ENCODE measurements around the gene ZNF12.
"Not testable (repeated sequence)": the region's sequence is repeated elsewhere in the genome, so short reads cannot be mapped to it uniquely, and the experiment has no call there.

The ZNF12 gene

DNA sequence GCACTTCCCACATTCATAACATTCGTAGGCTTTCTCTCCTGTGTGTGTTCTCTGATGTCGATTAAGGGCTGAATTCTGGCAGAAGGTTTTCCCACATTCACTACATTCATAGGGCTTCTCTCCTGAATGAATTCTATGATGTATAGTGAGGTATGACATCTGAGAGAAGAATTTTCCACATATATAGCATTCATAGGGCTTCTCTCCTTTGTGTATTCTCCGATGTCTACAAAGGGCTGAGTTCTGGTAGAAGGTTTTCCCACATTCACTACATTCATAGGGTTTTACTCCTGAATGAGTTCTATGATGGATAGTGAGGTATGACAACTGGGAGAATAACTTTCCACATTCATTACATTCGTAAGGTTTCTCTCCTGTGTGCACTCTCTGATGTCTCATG lies 15.6 kb downstream of the ZNF12 start:
- no peak for DNase-seq

- DNase-seq: no peak
Measured at GRCh38 chr7:6680146-6680545, 26.6 kb downstream of the ZNF12 start.

DNA sequence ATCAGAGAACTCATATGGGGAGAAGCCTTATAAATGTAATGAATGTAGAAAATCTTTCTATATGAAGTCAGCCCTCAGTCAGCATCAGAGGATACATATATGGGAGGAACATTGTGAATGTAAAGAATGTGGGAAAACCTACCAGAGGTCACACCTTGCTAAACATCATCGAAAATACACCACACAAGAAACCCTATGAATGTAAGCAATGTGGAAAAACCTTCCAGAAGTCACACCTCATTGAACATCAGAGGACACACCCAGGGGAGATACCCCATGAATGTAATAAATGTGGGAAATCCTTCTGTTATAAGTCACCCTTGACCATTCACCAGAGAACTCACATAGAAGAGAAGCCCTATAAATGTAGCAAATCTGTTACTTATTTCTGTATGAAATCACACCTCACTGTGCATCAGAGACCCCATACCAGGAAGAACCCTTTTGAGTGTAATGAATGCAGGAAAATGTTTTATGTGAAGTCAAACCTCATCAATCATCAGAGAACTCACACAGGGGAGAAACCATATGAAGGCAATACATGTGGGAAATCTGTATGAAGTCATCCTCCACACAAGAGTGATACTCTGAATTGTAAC lies 30.8 kb downstream of the ZNF12 start:
- no peak for DNase-seq

DNA sequence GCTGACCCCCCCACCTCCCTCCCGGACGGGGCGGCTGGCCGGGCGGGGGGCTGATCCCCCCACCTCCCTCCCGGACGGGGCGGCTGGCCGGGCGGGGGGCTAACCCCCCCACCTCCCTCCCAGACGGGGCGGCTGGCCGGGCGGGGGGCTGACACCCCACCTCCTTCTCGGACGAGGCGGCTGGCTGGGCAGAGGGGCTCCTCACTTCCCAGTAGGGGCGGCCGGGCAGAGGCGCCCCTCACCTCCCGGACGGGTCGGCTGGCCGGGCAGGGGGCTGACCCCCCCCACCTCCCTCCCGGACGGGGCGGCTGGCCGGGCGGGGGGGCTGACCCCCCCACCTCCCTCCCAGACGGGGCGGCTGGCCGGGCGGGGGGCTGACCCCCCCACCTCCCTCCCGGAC lies 35.9 kb downstream of the ZNF12 start:
- not testable (repeated sequence) for DNase-seq

DNA sequence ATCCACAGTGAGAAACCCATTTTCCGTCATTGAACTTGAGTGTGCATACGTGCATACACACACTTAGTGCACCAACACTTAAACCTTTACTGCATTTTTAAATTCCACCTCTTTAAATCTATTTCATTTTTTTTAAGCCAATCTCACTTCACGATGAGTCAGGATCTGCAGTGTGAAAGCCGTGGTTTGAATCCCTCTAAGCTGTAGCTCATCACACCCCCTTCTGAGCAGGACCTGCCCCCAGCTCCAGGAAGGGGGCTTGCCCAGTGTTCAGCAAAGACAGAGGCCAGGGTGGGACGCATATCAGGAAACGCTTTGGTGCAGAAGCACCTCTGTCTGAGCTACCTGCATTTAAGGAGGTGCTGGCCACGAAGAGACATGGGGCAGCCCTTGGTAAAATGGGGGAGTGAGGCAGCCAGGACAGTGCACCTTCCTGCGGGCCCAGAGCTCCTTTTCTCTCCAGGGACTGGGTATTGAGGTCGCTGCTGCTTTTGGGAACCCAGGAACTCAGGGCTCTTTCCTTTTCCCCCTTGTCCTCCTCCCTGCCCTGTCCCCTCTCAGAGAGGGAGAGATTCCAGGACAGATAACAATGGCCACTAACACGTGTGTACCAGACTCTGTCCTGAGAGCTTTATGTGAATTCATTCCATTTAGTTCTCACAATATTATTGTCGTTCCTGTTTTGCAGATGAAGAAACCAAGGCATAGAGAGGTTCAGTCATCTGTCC lies 48.0 kb downstream of the ZNF12 start:
- DNase-seq: no peak

DNA sequence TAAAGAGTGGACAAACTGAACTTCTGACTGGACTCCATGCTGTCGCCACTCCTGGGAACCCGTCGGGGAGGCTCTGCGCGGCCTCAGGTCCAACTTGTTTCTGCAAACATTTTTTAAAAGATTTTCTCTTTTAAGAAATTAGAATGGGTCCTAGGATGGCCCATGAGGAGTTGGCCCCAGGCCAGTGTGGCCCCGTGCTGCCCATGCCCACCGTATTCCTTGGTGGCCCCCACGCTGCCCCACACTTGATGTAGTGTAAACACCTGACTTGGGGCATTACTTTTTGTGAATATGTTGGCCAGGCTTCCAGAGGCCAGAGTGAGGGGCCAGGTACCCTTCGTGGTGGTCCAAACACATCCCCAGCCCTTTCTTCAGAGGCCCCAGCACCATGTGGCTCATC lies 50.3 kb downstream of the ZNF12 start:
- DNase-seq: no peak

GRCh38 chr7:6655636-6656385 lies 50.9 kb downstream of the ZNF12 start:
- DNase-seq: no peak

DNA sequence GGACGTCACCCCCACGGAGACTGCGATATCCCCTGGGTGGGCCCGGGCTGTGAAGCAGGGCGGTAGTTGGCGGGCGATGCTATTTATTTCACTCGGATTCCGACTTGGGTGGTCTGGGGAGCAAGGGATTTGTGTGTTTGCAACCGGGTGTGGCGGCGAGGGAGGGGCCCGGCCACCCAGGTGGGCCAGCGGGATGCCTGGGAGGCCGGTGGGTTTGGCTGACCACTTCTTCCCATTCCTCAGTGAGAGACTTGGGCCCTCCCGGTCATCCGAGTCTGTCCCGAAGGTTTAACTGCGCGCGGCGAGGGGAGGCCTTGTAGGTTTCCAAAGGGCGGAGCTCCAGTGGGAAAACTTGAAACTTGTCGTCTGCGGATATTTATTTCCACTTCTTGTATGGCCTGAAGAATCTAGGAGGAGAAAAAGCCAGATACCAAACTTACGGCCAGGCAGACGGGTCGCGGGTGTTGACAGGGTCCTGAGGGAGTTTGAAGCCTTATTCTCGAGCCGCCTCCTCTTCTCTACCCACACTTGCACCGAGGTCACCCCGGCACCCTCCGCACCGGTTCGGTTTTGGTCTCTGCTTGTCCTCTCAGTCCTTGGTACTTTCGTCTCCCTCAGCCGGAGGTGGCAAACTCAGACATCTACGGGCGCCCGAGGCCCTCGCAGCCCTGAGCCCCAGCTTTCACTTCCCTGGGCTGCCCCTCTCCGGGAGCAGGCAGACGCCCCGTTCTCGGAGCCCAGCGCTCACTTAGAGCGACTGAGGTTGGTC lies 51.7 kb downstream of the ZNF12 start:
- no peak for DNase-seq

- no peak for DNase-seq
Measured at GRCh38 chr7:6654113-6654841, 52.5 kb downstream of the ZNF12 start.

DNA sequence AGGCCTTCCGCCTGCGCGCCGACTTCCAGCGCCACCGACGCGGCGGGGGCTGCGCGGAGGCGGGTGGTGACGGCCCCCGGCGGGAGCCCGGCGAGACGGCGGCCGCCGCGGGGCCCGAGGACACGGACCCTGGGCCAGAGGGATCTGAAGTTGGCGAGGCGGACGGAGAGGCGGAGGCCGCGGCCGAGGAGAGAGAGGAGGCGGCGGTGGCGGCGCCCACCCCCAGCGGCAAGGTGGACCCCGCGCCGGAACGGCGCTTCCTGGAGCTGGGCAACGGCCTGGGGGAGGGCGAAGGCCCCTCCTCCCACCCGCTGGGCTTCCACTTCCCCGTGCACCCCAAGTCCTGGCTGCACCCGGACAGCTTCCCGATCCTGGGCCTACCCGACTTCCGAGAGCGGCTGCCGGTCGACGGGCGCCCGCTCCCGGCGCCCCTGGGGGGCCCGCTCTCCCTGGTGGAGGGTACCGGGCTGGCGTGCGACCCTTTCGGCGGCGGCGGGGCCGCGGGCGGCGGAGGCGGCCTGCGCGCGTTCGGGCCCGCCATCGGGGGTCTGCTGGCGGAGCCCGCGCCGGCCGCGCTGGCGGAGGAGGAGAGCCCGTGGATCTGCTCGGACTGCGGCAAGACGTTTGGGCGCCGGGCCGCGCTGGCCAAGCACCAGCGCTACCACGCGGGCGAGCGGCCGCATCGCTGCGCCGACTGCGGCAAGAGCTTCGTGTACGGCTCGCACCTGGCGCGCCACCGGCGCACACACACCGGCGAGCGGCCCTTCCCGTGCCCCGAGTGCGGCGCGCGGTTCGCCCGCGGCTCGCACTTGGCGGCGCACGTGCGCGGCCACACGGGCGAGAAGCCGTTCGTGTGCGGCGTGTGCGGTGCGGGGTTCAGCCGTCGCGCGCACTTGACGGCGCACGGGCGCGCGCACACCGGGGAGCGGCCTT lies 53.4 kb downstream of the ZNF12 start:
- no peak for DNase-seq

DNA sequence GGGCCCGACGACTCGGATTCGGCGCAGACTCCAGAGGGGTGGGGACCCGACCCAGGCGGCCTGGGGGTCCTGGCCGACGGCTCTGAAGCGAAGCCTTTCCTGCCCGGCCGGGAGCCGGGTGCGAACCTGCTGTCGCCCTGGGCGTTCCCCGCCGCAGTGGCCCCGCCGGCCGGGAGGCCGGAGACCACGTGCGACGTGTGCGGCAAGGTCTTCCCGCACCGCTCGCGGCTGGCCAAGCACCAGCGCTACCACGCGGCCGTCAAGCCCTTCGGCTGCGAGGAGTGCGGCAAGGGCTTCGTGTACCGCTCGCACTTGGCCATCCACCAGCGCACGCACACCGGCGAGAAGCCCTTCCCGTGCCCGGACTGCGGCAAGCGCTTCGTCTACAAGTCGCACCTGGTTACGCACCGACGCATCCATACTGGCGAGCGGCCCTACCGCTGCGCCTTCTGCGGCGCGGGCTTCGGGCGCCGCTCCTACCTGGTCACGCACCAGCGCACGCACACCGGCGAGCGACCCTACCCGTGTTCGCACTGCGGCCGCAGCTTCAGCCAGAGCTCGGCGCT lies 54.2 kb downstream of the ZNF12 start:
- DNase-seq: no peak

- DNase-seq: no peak
Measured at GRCh38 chr7:6651851-6652445, 54.8 kb downstream of the ZNF12 start.

DNA sequence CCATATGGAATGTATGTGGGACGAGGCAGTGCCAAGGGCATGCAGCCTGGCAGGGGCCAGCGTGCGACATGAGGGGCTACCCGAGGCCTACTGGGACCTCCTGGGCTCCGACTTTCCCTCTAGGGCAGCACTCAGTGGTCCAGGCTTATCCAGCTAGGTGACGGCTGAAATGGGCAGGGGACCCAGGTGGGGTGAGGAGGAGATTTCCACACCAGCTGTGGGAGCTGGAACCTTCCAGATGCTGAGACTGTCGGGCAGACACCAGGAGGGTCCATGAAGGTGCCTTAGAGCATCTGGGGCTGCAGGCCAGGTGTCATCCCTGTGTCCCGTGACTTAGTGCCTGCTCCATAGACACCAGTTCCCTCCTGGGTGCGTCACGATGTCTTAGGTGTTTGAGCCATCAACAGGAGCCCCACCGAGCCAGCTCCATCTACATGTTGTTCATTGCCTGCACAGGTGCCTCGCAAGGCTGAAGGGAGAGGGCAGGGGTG lies 56.2 kb downstream of the ZNF12 start:
- DNase-seq: no peak

DNA sequence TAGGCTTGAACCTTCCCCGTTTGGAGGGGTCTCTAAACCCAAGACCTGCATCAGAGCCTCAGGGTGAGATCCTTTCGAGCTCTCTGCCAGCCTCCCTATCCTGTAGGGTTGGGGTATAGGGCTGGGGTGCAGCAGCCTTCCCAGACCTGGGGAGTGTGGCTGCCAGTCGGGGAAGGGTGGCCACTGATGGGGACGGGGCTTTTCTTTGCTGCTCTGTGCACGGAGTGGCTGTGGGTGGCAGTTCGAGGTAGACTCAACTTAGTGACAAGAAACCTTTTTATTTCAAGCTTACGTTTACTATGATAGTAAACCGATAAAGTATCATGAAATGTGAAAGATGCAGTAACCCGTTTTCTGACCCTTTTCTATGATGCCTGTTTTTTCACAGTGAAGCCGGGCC lies 56.7 kb downstream of the ZNF12 start:
- no peak for DNase-seq

GRCh38 chr7:6649241-6649961 lies 57.3 kb downstream of the ZNF12 start:
- DNase-seq: no peak

- DNase-seq: no peak
Measured at GRCh38 chr7:6648815-6649104, 58.0 kb downstream of the ZNF12 start.

DNA sequence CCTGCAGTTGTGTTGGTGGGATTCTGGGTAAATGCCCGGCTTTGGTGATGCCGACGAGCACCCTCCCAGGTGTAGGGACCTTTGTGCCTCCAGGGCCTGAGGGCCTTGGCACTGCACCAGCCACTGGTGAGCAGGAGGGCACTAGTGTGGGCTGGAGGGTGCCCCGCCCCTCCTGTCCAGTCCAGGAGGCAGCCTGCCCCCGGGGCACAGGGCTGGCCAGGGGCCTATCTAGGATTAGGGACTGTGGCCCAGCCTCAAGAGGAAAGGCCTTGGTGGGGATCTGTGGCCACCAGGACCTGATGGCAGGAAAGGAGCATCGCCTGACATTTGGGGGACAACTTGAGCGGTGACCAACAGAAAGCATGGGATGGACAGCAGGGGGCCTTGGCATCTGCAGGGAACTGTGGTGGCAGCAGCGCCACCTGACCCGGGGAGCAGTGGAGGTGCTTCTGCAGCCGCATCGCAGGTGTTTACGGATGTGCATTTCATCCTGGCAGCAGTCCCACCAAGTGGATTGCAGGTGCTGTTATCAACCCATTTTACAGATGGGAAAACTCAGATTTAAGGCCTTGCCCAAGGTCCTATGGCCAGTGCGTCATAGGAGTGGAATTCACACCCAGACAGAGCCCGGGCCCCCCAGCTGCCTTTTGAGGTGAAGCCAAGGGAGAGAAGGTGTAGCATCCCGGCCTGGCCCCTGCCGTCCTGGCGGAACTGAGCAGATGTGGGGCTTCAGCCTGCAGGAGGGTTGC lies 58.5 kb downstream of the ZNF12 start:
- DNase-seq: no peak

- no peak for DNase-seq
Measured at GRCh38 chr7:6647541-6647940, 59.2 kb downstream of the ZNF12 start.

DNA sequence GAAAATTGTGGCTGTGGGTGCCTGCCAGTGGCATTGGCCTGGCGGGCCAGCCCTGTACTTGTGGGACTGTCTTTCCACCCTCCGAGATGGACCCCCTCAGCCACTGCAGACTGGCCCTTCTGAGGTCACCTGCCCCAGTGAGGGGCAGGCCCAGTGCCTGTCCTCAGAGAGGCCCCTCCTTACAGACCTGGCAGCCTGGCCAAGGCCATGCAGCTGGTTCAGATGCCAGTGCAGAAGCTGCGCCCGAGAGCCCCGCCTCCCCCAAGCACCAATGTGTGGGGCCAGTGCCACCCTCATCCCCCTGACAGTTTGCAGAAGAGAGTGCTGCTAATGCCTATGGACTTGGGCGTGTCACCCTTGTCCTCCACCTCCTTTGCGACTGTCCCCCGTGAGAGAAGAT lies 59.7 kb downstream of the ZNF12 start:
- DNase-seq: no peak
